Measurements from ENCODE around the gene ZIC4. TPM values are rescaled to one million over a fixed set of nuclear protein-coding genes. Genes with fewer than 3 reads are reported as not detected.

The ZIC4 gene
- total and polyA plus RNA-seq, 4 donors = 0.09 to 1.4 (median 0.37) TPM

DNA sequence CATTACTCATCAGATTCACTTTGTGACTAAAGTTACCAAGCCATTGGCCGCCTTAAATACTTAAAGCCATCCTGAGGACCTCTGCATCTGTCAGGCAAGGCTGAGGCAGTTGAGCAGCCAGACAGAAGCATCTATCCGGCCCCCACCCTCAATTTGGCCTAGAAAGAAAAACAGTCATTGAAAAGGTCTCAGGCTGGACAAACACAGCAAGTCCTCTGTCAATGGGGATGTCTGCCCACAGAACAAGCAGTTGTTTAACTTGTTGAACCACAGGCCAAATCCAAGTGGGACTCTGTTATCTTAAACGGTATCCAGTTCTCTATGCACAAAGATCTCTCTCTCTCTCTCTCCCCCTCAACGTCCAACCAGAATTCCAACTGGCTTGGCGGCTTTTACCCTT lies 2.8 kb downstream of the ZIC4 start:
- intact Hi-C loops (cut with DNase I) = no loop called here
- DNase-seq (no peak), ATAC-seq (ENCODE audit: low FRiP score) (no peak)
- Histone ChIP-seq H3K27ac (ENCODE audit: low read depth in 1 of 2, low read length in 2 of 2) (no peak overlapping the region), H3K4me3 (ENCODE audit: low read length in 2 of 2) (no peak overlapping the region), H3K27me3 (ENCODE audit: control insufficient read depth in 1 of 2, insufficient read depth in 2 of 2, low read length in 1 of 2) (peaks cover 0 to 5% of the 10 kb centered on the region in 2 donors), H3K9me3 (ENCODE audit: control insufficient read depth, low read length) (no peaks in the 10 kb centered on the region), H3K36me3 (ENCODE audit: control insufficient read depth in 1 of 2, insufficient read depth in 2 of 2, low read length in 1 of 2) (no peaks in the 10 kb centered on the region), H3K4me1 (ENCODE audit: control insufficient read depth in 1 of 2, insufficient read depth in 2 of 2, low read length in 2 of 2) (no peaks in the 10 kb centered on the region)
- WGBS, 2 donors = 68 to 83% methylated on average over 5 of the region's 5 CpGs

DNA sequence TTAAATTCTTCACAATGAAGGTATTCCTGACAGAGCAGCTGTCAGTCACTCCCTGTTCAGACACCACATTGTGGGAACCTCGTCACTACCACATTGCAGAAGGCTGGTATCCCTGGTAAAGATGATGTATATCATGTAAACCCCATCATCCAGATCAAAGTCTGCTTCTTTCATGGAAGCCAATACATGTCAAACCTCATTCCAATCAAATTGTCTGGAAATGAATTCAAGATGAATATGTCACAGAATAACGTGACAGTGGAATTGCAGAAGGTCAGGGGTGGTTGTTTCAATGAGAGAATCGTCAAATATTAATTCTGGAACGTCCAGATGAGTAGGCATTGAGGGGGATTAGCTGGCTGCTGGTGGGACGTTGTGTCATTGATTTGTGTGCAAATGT lies 4.2 kb downstream of the ZIC4 start:
- ATAC-seq (ENCODE audit: low FRiP score) (no peak), DNase-seq (no peak)
- no peaks in the 10 kb centered on the region for H3K9me3 ChIP-seq (ENCODE audit: control insufficient read depth, low read length)
- peaks cover 0 to 5% of the 10 kb centered on the region in 2 donors for H3K27me3 ChIP-seq (ENCODE audit: control insufficient read depth in 1 of 2, insufficient read depth in 2 of 2, low read length in 1 of 2)
- no peaks in the 10 kb centered on the region for H3K36me3 ChIP-seq (ENCODE audit: control insufficient read depth in 1 of 2, insufficient read depth in 2 of 2, low read length in 1 of 2)
- intact Hi-C loops (cut with DNase I) = no loop called here
- H3K27ac ChIP-seq (ENCODE audit: low read depth in 1 of 2, low read length in 2 of 2) = no peak overlapping the region
- no peaks in the 10 kb centered on the region for H3K4me1 ChIP-seq (ENCODE audit: control insufficient read depth in 1 of 2, insufficient read depth in 2 of 2, low read length in 2 of 2)
- no peak overlapping the region for H3K4me3 ChIP-seq (ENCODE audit: low read length in 2 of 2)
- WGBS, 2 donors = 29 to 39% methylated on average over 5 of the region's 5 CpGs

DNA sequence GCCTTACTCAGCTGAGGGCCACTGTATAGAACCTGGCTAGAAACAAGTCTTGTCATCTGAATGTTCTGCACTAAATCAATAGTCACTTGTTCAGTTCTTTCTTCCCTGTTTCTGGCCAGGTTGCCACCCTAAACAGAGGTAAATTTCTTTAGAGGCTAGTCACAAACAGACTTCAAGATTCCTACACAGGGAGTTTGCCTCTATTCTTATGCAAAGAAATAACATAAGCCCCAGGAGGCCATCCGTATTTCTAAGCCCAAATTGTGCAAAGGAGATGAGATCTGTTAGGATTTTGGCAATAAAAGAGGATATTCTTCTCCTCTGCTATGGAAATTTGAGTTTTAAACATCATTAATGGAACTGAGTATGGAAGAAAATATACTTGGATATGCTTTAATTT lies 4.9 kb downstream of the ZIC4 start:
- ATAC-seq (ENCODE audit: low FRiP score) (no peak), DNase-seq (no peak)
- no peaks in the 10 kb centered on the region for H3K36me3 ChIP-seq (ENCODE audit: control insufficient read depth in 1 of 2, insufficient read depth in 2 of 2, low read length in 1 of 2)
- intact Hi-C loops (cut with DNase I) = no loop called here
- no peaks in the 10 kb centered on the region for H3K9me3 ChIP-seq (ENCODE audit: control insufficient read depth, low read length)
- H3K4me1 ChIP-seq (ENCODE audit: control insufficient read depth in 1 of 2, insufficient read depth in 2 of 2, low read length in 2 of 2) = no peaks in the 10 kb centered on the region
- 59 to 72% methylated on average over 1 of the region's 1 CpG for WGBS, 2 donors
- H3K4me3 ChIP-seq (ENCODE audit: low read length in 2 of 2) = no peak overlapping the region
- H3K27ac ChIP-seq (ENCODE audit: low read depth in 1 of 2, low read length in 2 of 2) = no peak overlapping the region
- peaks cover 0 to 5% of the 10 kb centered on the region in 2 donors for H3K27me3 ChIP-seq (ENCODE audit: control insufficient read depth in 1 of 2, insufficient read depth in 2 of 2, low read length in 1 of 2)

DNA sequence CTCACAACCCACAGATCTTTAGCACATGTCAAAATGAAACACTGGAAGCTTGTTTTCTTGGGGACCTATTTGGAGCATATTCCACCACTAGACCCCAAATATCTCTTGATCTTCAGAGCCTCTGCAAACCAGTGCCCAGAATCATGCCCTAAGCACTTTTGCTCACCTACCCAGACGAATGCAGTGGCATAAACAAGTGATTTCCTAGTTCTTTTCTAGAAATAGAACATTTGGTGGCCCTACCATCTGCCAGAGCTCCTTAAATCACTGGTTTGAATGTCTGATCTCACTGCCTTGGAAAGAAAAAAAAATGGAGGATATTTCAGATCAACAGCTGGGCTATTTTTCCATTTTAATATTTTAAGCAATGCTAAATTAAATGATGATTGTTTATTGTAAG lies 5.3 kb downstream of the ZIC4 start:
- peaks cover 0 to 5% of the 10 kb centered on the region in 2 donors for H3K27me3 ChIP-seq (ENCODE audit: control insufficient read depth in 1 of 2, insufficient read depth in 2 of 2, low read length in 1 of 2)
- WGBS, 2 donors = 48 to 62% methylated on average over 1 of the region's 1 CpG

DNA sequence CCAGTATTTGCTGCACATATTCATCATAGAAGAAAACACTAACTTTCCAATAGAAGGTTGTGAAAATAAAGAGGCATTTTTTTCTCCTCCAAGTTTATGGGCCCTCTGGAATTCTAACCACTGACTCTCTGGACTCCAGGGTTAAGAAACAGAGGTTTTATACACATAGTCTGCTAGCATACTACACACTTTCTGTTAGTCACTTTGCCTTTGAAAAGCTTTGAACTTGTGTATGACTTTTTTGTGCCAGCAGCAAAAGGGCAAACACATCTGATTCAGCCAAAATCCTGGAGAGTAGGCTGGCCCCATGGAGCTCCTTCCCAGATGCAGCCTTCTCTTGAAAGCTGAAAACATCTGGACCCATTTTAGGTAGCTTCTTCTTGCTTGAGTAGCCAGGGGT lies 6.2 kb downstream of the ZIC4 start:
- no peak for DNase-seq
- Histone ChIP-seq H3K27me3 (ENCODE audit: control insufficient read depth in 1 of 2, insufficient read depth in 2 of 2, low read length in 1 of 2) (peaks cover 0 to 8% of the 10 kb centered on the region in 2 donors), H3K4me1 (ENCODE audit: control insufficient read depth in 1 of 2, insufficient read depth in 2 of 2, low read length in 2 of 2) (no peaks in the 10 kb centered on the region), H3K27ac (ENCODE audit: low read depth in 1 of 2, low read length in 2 of 2) (no peak overlapping the region), H3K36me3 (ENCODE audit: control insufficient read depth in 1 of 2, insufficient read depth in 2 of 2, low read length in 1 of 2) (no peaks in the 10 kb centered on the region), H3K9me3 (ENCODE audit: control insufficient read depth, low read length) (no peaks in the 10 kb centered on the region), H3K4me3 (ENCODE audit: low read length in 2 of 2) (no peak overlapping the region)
- intact Hi-C loops (cut with DNase I) = no loop called here
- ATAC-seq (ENCODE audit: low FRiP score) = no peak

More for the DNA sequence above, 5.3 kb downstream of the ZIC4 start:
- no peak overlapping the region for H3K27ac ChIP-seq (ENCODE audit: low read depth in 1 of 2, low read length in 2 of 2)
- no peak for DNase-seq
- no peaks in the 10 kb centered on the region for H3K9me3 ChIP-seq (ENCODE audit: control insufficient read depth, low read length)
- intact Hi-C loops (cut with DNase I) = no loop called here
- no peak overlapping the region for H3K4me3 ChIP-seq (ENCODE audit: low read length in 2 of 2)
- no peak for ATAC-seq (ENCODE audit: low FRiP score)
- no peaks in the 10 kb centered on the region for H3K4me1 ChIP-seq (ENCODE audit: control insufficient read depth in 1 of 2, insufficient read depth in 2 of 2, low read length in 2 of 2)
- H3K36me3 ChIP-seq (ENCODE audit: control insufficient read depth in 1 of 2, insufficient read depth in 2 of 2, low read length in 1 of 2) = no peaks in the 10 kb centered on the region

DNA sequence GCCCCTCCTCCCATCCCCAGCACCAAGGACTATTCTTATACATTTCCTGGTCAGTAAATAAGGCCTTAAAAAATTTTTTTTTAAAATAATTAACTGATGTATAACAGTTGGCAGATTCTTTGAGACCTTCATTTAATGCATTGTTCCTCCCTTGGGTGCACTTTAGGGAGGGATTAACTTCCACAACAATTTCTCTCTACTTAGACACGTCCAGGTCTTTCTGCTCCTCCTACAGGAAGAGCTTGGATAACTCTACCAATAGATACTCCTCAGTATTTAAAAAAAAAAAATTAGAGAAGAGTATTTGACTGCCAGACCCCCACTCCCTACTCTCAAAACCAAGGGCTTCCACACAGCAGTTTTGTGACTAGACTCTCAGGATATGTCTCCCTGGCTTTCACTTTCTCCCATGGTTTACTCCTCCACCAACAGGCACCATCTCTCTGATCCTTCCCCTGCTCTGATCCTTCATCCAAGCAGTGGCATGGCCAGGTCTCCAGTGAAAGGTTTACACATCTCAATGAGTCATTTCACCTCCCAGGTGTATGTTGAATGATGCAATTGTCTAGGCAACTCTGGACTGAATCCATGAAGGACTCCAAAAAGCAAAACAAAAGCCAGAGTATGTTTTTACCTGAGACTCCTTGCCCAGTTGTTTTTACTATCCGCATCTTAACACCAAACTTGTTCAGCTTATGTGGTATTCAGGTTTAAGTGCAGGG lies 7.4 kb downstream of the ZIC4 start:
- H3K27me3 ChIP-seq (ENCODE audit: control insufficient read depth in 1 of 2, insufficient read depth in 2 of 2, low read length in 1 of 2) = peaks cover 0 to 4% of the 10 kb centered on the region in 2 donors

DNA sequence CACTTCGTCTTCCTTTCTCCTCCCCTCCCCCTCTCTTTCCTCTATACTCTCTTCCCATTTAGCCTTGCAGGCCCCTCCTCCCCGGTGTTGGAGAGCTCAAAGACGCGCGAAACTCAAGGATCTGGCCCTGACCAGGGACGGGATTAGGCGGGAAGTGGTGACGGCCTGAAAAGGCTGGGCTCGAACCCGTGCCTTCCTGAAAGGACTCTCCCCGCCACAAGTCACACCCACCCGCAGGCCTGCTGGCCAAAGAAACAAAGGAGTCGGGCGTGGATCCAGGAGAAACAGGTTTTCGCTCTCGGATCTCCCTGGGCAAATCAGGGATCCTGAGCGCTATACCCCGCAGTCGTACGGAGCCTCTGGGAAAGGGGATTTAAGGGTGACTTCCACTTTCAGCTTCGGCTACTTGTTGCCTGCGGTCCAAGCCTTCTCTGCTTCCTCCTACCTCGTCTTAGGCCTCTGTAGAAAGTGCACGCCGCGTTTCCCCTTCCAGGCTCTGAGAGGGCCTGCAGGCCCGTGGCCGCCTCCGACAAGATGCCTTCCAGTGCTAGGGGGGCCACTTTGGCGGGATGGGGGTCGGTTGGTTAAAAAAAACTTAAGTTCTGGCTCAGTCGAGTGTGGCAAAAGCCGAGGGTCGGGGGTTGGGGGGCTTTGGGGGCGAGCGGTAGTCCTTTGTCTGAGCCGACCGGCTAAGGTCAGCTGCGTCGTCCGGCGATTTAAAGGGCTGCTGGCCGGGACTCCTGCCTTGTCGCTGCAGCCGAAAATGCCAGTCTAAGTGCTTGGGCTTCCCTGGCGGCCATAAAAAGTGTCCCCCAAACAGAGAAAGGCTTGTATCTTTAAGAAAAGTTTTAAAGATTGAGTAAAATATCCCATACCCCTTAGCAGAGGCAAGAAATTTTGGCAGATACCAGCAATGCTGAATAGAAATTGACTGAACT lies 8.2 kb downstream of the ZIC4 start:
- intact Hi-C loops (cut with DNase I) = no loop called here
- WGBS, 2 donors = 24 to 32% methylated on average over 46 of the region's 46 CpGs
- no peaks in the 10 kb centered on the region for H3K4me1 ChIP-seq (ENCODE audit: control insufficient read depth in 1 of 2, insufficient read depth in 2 of 2, low read length in 2 of 2)
- no peaks in the 10 kb centered on the region for H3K36me3 ChIP-seq (ENCODE audit: control insufficient read depth in 1 of 2, insufficient read depth in 2 of 2, low read length in 1 of 2)
- peaks cover 0 to 4% of the 10 kb centered on the region in 2 donors for H3K27me3 ChIP-seq (ENCODE audit: control insufficient read depth in 1 of 2, insufficient read depth in 2 of 2, low read length in 1 of 2)
- H3K27ac ChIP-seq (ENCODE audit: low read depth in 1 of 2, low read length in 2 of 2) = no peak overlapping the region
- ATAC-seq (ENCODE audit: low FRiP score) (no peak), DNase-seq (no peak)
- H3K9me3 ChIP-seq (ENCODE audit: control insufficient read depth, low read length) = no peaks in the 10 kb centered on the region
- no peak overlapping the region for H3K4me3 ChIP-seq (ENCODE audit: low read length in 2 of 2)

More for the DNA sequence above, 7.4 kb downstream of the ZIC4 start:
- Histone ChIP-seq H3K36me3 (ENCODE audit: control insufficient read depth in 1 of 2, insufficient read depth in 2 of 2, low read length in 1 of 2) (no peaks in the 10 kb centered on the region), H3K27ac (ENCODE audit: low read depth in 1 of 2, low read length in 2 of 2) (no peak overlapping the region), H3K4me1 (ENCODE audit: control insufficient read depth in 1 of 2, insufficient read depth in 2 of 2, low read length in 2 of 2) (no peaks in the 10 kb centered on the region), H3K4me3 (ENCODE audit: low read length in 2 of 2) (no peak overlapping the region), H3K9me3 (ENCODE audit: control insufficient read depth, low read length) (no peaks in the 10 kb centered on the region)
- no peak for ATAC-seq (ENCODE audit: low FRiP score)
- WGBS, 2 donors = 80 to 84% methylated on average over 2 of the region's 2 CpGs
- no peak for DNase-seq
- intact Hi-C loops (cut with DNase I) = no loop called here

DNA sequence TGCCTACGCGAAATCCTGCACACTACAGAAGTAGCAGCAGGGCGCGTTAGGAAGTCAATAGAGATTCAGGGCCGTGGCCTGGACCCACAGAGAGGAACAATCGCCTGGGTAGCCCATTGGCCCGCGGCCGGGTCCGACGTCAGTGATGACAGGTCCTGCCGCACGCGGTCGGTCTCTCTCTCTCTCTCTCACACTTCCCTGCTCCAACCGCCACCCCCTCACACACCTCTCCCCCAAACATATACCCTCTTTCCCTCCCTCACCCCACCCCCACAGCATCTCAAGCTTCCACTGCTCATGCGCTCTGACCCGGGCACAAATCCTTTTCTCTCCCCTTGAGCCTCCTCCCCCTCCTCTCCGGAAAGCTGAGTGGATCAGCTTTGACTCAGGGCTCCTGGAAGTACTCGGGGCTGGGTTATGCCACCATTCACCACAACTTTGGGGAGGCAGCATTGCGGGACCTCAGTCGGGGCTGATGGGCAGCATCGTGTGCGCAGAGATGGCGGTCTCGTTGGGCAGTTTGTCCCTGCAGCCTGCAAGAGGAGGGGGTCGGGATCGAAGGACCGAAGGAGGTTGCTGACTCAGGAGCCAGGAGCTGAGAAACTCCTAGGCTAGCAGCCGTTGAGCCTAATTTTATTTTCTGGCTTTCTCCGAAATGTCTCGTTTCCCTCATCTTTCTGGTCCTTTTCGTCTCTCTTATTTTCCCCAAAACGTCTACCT lies 9.0 kb downstream of the ZIC4 start:
- no peak for ATAC-seq (ENCODE audit: low FRiP score)
- intact Hi-C loops (cut with DNase I) = no loop called here
- H3K27ac ChIP-seq (ENCODE audit: low read depth in 1 of 2, low read length in 2 of 2) = no peak overlapping the region
- no peaks in the 10 kb centered on the region for H3K9me3 ChIP-seq (ENCODE audit: control insufficient read depth, low read length)
- WGBS, 2 donors = 7 to 8% methylated on average over 34 of the region's 34 CpGs
- H3K4me1 ChIP-seq (ENCODE audit: control insufficient read depth in 1 of 2, insufficient read depth in 2 of 2, low read length in 2 of 2) = no peaks in the 10 kb centered on the region
- H3K36me3 ChIP-seq (ENCODE audit: control insufficient read depth in 1 of 2, insufficient read depth in 2 of 2, low read length in 1 of 2) = no peaks in the 10 kb centered on the region
- no peak for DNase-seq
- no peak overlapping the region for H3K4me3 ChIP-seq (ENCODE audit: low read length in 2 of 2)
- H3K27me3 ChIP-seq (ENCODE audit: control insufficient read depth in 1 of 2, insufficient read depth in 2 of 2, low read length in 1 of 2) = peaks cover 0 to 4% of the 10 kb centered on the region in 2 donors

Measured in aorta (tissue), 5 donors.